ENCODE results near the gene LYSMD2.

GRCh38 chr15:51738553-51738952 is 1.1 kb upstream of the LYSMD2 start:
- TF ChIP-seq CTCF (IDR thresholded peaks at IDR 0.05) (no peak), POLR2A (IDR thresholded peaks at IDR 0.05) (no peak)

All from heart left ventricle (tissue), 13 donors.